IPS-18c (cell line): ENCODE data around the gene SRRD.
"Not testable (repeated sequence)": the region's sequence is repeated elsewhere in the genome, so short reads cannot be mapped to it uniquely, and the experiment has no call there.

Experiments used
- H3K4me3 ChIP-seq: 2 replicates; pipeline ENCODE4 v1.7.0; 2013; ENCODE audit warnings: low read depth, mild to moderate bottlenecking, low read length, moderate library complexity; ENCODE audit not compliant: insufficient read depth
- H3K9me3 ChIP-seq: one replicate; pipeline ENCODE4 v1.6.1; 2013; ENCODE audit warnings: mild to moderate bottlenecking, low read length, moderate library complexity; ENCODE audit not compliant: control insufficient read depth, insufficient read depth

SRRD gene

DNA sequence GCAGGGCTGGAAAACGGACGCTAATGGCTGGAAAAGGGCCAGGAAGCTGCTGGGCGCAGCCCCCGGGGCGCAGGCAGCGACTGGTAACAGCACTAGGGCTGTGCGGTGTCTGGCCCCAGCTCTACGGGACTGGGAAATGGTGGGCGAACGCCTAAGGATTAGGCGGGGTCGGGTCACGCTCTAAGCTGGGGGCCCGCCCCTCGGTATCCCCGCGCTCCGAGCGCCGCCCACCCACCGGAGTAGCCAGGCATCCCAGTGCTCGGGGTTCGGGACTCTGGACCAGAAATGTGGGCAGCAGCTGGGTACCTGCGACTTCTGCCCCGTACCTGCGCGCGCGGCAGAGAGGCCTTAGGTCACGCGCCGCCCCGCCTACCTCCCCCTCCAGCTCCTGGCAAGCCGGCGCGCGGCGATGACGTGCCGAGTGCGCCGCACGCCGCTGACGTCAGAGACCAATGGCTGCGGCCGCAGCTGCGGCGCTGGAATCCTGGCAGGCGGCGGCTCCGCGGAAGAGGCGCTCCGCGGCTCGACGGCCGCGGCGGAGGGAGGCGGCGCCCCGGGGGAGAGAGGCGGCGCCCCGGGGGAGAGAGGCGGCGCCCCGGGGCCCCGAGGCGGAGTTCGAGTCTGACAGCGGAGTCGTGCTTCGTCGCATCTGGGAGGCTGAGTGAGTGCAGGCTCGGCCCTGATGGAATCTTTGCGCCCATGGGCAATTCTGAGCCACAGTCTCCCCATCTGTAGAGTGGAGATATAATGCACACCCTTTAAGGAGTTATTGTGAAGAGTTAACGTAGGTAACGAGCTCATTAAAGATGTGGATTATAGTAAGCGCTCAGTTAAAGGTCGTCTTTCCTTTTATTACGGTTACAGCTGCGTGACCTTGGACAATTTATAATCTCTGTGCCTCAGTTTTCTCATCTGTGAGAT lies at the start of gene SRRD, which contains the start of gene HPS4:
SRRD (plus strand) TSS at position 439 of the 921 bp plus-strand sequence; CDS start at position 453, 14 bp downstream.
HPS4 (minus strand) TSS at position 345 of the 921 bp plus-strand sequence. CDS start 2,021 bp downstream, outside the sequence.
- H3K4me3 ChIP-seq, result peak within 1 kb of the TSS; percentile 83
- H3K9me3 ChIP-seq, result no peaks in the 10 kb centered on the region

GRCh38 chr22:26435327-26436093 lies 48.2 kb upstream of the SRRD start:
- Histone ChIP-seq H3K9me3 (no peaks in the 10 kb centered on the region), H3K4me3 (no peak overlapping the region)

DNA sequence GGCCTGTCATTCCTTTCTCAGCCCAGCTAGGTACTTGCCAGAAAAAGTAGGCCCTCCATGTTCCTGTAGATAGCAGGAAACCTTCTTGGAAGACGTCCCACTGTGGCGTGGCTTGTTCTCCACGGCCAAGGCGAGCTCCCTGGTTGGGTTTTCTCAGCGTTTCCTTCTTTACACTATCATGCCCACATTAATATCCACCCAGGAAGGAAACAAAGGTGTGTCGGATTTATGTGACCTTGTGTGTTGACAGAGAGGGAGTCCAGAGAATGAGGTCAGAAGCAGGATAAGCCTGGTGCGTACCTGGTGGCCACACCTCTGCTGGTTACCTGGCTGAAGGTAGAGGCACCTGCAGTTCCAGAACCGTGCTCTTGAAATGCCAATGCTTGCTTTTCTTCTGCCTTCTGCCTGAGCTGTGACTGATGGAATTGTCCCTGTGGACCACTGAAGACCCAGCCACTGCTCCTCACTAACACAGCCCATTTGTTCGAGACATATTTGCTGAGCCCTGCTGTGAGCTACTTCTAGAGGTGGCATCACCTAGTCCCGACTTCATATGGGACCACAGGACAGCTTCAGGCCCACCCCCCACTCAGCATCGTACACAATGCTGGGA lies 46.7 kb upstream of the SRRD start:
- Histone ChIP-seq H3K4me3 (no peak overlapping the region), H3K9me3 (no peaks in the 10 kb centered on the region)

DNA sequence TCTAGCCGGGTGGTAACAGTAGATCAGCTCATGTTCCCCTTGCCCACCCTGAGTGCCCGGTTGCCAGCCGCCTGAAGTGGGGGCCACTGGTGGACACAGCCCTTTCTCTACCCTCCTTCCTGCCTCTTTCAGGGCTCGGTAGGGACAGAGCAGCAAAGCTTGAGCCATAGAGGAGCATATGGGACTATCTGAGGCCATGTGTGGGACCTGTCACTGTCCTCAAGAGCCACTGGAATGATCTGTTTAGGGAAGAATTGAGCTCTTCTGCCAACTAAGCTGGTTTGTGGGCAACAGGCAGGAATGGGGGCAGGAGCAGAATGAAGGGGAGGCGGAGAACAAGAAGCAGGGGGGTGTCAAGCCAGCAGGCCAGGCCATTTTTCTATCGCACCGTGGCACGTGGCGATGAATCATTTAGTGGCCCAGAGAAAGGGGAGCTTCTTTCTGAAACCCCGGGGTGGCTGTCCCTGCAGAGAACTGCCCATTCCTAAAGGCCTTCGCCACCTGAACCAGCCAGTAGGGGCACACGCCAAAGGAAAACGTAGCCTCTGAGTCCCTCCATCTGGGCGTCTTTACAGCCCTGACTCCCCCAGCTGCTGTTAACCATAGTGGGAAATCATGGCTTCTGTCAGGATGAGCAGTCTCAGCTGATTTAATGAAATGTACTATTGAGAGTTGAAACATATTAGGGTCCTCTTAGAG lies 45.8 kb upstream of the SRRD start:
- Histone ChIP-seq H3K4me3 (no peak overlapping the region), H3K9me3 (no peaks in the 10 kb centered on the region)

GRCh38 chr22:26438776-26439175 lies 44.9 kb upstream of the SRRD start:
- H3K9me3 ChIP-seq, H3K4me3 ChIP-seq: not testable (repeated sequence)

DNA sequence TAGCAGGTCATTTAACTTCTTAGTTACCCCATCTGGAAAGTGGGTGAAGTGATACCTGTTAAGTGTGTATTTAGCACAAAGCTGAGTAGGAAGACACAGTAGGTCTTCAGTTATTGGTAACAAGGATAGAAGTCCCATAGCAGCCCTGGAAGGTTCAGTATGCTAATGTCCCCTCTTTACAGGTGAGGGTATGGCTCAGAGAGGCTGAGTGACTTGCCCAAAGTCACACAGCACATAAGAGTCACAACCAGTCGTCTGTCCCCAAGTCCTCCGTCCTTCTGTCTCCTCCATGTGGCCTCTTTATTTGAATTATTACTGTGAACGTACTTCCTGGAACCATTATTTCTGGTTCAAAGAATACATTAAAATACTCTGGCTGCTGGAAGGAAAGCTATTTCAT lies 44.1 kb upstream of the SRRD start:
- Histone ChIP-seq H3K4me3 (no peak overlapping the region), H3K9me3 (no peaks in the 10 kb centered on the region)

DNA sequence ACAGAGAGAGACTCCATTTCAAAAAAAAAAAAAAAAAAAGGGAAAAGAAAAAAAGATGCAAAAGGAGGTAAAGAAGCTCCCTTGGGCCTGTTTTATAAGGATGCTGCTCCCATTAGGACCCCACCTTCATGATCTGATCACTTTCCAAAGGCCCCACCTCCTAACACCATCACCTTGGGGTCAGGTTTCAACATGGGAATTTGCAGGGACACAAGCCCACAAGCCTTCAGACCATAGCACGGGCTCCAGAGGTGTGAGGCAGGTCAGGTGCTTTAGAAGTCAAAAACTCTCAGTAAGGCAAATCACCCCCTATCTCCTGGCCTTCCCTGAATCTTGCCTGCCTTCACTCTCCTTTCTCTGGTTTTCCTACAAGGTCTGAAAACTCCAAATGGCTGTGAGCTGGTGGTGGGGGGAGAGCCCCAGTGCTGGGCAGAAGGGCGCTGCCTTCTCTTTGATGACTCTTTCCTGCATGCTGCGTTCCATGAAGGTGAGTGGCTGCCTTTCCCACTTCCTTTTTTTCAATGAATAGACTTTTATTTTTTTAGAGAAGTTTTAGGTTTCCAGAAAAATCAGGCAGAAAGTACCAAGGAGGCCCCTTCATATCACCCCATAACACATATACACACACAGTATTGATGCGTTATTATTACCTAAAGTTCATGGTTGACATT lies 41.5 kb upstream of the SRRD start:
- Histone ChIP-seq H3K9me3 (no peaks in the 10 kb centered on the region), H3K4me3 (no peak overlapping the region)

DNA sequence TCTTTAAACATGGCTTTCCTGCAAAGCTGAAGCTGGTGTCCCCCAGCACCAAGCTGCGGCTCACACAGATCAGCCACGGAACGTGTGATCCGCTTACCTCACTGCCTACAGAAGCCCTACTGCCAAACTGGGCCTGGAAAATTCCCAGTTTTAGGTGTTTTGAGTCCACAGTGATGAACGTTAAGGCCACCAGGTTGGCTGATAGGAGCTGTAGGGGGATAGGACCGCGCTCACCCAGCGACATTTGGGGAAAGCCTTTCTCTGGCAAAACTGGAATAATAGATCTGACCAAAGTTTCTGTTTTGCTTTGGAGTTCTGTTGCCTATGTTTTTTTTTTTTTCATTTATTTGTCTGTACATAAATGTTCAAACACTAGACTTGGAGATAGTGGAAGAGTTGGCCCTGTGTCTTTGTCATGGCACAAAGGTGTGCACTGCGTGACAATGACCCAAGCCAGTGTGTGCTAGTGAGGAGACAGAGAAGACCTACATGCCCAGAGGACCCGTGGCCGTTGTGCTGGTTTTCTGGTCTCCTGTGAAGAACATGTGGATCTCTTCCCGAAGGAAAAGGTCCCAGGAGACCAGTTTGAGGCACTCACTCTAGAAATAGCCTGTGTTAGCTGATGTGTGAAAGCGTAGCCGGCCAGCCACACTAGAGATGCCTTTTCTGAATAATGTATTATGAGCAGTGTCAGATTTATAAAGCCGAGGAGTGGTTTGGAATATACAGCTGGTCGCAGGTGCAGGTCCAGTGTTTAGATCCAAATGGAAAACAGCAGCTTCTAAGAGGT lies 39.6 kb upstream of the SRRD start:
- no peak overlapping the region for H3K4me3 ChIP-seq
- no peaks in the 10 kb centered on the region for H3K9me3 ChIP-seq

DNA sequence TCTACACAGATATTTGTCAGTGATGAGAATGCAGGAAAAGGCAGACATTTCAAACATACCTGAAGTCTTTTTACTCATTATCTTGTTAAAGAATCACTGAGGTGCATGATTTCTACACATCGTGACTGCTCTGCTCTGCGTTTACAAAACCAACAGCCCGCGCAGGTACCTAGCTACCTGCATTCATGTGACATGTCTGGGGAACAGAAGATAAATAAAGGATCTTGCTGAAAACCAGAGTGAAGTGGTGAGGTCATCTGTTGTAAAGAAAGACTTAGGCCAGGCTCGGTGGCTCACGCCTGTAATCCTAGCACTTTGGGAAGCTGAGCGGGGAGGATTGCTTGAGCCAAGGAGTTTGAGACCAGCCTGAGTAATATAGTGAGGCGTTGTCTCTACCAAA lies 38.9 kb upstream of the SRRD start:
- no peaks in the 10 kb centered on the region for H3K9me3 ChIP-seq

DNA sequence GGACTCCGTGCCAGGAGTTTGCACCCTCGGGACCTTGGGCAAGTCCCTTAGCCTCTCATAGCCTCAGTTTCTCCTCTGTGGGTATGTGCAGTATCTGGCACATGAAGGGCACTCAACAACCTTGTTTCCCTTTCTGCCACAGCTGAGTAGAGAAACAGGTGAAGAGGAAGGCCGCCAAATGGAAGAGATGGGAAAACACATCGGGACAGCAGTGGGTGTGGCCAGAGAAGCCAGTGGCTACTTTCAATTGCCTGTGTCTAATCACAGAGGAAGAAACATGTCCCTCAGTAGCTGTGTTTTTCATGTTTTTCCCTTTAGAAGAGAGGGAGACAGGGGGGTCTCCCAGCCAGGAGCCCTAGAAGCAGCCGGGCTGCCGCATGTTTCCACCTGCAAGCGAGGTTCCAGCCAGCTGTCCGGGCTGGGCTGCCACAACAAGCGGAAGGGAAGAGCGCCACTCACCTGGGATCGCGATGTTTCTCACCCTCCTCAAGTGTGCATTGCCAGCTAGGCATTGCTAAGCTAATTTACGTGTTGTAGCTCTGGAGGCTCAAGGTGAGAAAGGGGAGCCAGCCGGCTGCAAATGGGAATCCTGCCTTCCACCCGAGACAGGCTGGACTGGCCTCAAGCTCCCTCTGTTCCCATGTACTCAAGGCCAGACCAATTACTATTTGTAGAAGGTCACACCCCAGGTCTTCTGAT lies 38.0 kb upstream of the SRRD start:
- Histone ChIP-seq H3K9me3 (no peaks in the 10 kb centered on the region), H3K4me3 (no peak overlapping the region)

More for the DNA sequence above, 38.9 kb upstream of the SRRD start:
- no peak overlapping the region for H3K4me3 ChIP-seq

DNA sequence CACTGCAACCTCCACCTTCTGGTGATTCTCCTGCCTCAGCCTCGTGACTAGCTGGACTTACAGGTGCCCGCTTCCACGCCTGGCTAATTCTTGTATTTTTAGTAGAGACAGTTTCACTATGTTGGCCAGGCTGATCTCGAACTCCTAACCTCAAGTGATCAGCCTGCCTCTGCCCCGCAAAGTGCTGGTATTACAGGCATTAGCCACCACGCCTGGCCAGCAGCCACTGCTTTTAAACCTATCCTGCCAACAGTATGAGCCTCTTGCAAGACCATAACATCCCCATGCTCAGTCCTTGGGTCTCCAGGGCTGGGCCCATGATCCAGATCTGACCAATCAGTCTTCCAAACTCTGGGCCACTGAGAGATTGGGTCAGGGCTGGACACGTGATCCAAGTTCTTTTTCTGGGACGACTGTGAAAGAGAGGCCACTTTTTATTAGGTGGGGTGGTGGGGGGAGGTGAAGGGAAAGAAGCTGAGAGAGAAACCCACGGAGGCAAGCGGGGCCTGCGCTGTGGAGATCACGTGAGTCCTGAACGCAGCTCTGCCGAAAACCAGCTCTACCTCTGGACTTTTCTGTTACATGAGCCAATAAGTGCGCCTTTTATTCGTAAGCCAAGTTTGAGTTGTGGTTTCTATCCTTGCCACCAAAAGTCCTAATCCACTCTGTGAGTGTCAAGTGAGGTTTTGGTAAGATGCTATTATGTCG lies 36.7 kb upstream of the SRRD start:
- Histone ChIP-seq H3K4me3 (no peak overlapping the region), H3K9me3 (no peaks in the 10 kb centered on the region)

DNA sequence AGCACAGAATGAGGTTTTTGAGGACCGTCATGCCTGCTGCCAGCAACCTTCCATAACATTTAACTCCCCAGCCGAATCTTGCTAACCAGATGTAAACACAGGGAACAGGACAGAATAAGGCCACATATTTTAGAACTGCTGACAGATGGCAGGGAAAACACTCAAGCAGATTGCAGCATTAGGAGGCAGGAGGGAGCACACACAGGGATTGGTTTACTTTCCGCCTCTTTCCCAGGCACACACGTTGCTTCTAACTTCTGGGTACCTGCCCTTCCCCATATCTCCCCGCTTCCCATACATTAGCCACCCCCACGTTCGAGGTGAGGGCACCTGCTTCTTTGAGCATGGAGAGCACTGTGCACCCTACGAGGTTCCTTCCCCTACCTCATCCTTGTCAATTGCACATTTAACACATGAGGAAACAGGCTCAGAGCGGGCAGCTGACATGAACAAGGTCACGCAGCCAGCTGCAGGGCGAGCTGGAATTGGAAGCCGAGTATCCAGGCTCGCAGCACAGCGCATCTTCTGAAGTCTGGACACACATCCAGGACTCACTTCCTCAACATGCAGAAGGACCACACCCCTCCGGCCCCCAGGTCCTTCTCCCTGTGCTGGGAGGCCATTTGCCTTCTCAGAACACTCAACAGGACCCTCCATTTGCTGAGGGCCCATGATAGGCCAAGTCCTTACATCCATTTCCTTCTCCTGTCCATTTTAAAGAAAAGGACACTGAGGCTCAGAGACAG lies 35.9 kb upstream of the SRRD start:
- no peak overlapping the region for H3K4me3 ChIP-seq
- H3K9me3 ChIP-seq, result no peaks in the 10 kb centered on the region

GRCh38 chr22:26448334-26448733 lies 35.3 kb upstream of the SRRD start:
- no peaks in the 10 kb centered on the region for H3K9me3 ChIP-seq
- no peak overlapping the region for H3K4me3 ChIP-seq

DNA sequence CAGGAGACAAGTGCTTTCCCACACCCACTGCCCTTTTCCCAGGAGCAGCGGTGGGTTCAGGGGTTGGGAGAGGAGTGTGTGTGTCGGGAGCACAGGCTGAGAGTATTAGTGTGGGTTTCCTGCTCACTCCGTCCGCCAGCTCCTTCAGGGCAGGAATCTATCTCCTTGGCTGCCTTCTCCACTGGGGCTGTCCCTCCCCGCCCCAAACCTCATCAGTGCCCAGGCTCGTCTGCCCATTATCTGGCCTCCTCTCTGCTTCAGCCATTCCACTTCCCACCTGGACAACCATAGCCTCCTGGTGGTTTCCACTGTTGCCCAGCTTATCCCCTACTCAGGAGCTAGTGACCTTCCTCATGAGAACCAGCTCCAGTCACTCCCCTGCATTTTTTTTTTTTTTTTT lies 34.7 kb upstream of the SRRD start:
- no peak overlapping the region for H3K4me3 ChIP-seq
- H3K9me3 ChIP-seq, result no peaks in the 10 kb centered on the region
